Mammary epithelial cell (primary cell): ENCODE data around the gene SFXN4.

ENCODE experiments used
- CTCF ChIP-seq, 2 donors: IDR thresholded peaks in 1 of 2; conservative IDR thresholded peaks in 1 of 2; 2 replicates each; pipeline ENCODE4 v1.5.1; 2011 to 2012; ENCODE audit warnings: inconsistent platforms in 2 of 2, low read length in 2 of 2, mild to moderate bottlenecking in 2 of 2, control low read depth in 1 of 2, low read depth in 1 of 2; ENCODE audit not compliant: insufficient read depth in 1 of 2; ENCODE audit errors: extremely low read depth in 1 of 2
- EZH2 ChIP-seq: IDR thresholded peaks from 2 replicates; pipeline ENCODE4 v1.6.1; 2012; ENCODE audit warnings: low read length, inconsistent platforms, borderline replicate concordance

GRCh38 chr10:119119400-119119799 lies 46.1 kb downstream of the SFXN4 start:
- no peak for TF ChIP-seq EZH2
- no peak for TF ChIP-seq CTCF (conservative IDR thresholded peaks at IDR 0.05 in 1 of 2, IDR thresholded peaks at IDR 0.05 in 1 of 2; ENCODE audit: extremely low read depth in 1 of 2, insufficient read depth in 1 of 2, low read depth in 1 of 2, low read length in 2 of 2)
